ENCODE data around the gene LRRFIP2.
"Not testable (repeated sequence)": the region's sequence is repeated elsewhere in the genome, so short reads cannot be mapped to it uniquely, and the experiment has no call there.

The LRRFIP2 gene

GRCh38 chr3:37053753-37054152, 120.6 kb downstream of the LRRFIP2 start:
- TF ChIP-seq ZFX (IDR thresholded peaks at IDR 0.05; ENCODE audit: borderline replicate concordance): no peak
- TF ChIP-seq, protein P1, sequence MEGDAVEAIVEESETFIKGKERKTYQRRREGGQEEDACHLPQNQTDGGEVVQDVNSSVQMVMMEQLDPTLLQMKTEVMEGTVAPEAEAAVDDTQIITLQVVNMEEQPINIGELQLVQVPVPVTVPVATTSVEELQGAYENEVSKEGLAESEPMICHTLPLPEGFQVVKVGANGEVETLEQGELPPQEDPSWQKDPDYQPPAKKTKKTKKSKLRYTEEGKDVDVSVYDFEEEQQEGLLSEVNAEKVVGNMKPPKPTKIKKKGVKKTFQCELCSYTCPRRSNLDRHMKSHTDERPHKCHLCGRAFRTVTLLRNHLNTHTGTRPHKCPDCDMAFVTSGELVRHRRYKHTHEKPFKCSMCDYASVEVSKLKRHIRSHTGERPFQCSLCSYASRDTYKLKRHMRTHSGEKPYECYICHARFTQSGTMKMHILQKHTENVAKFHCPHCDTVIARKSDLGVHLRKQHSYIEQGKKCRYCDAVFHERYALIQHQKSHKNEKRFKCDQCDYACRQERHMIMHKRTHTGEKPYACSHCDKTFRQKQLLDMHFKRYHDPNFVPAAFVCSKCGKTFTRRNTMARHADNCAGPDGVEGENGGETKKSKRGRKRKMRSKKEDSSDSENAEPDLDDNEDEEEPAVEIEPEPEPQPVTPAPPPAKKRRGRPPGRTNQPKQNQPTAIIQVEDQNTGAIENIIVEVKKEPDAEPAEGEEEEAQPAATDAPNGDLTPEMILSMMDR (IDR thresholded peaks at IDR 0.05): no peak
- H3K27ac ChIP-seq: peak overlapping the region; percentile 12; the same call in 1 of the 2 replicates

DNA sequence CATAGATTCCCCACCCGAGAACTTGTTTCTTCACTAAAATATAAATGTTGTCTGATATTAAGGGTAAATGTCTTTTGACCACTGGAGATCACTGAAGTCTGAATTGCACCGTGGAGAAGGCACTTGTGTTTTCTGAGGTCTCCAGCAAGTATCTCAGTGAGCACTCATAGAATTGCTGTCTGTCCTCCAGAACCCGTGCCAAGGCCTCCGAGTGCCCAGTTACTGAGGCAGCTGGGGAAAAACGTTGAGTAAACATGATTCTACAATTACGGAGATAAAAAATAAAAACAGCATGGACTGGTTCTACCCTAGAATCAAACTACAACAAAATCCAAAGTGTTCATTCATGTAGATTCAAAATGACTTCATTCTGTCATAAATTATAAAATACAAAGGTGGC, 121.0 kb downstream of the LRRFIP2 start:
- peak overlapping the region; percentile 12; the same call in 1 of the 2 replicates for H3K27ac ChIP-seq
- no peak for TF ChIP-seq ZFX (IDR thresholded peaks at IDR 0.05; ENCODE audit: borderline replicate concordance)
- TF ChIP-seq, protein P1 (IDR thresholded peaks at IDR 0.05): no peak

DNA sequence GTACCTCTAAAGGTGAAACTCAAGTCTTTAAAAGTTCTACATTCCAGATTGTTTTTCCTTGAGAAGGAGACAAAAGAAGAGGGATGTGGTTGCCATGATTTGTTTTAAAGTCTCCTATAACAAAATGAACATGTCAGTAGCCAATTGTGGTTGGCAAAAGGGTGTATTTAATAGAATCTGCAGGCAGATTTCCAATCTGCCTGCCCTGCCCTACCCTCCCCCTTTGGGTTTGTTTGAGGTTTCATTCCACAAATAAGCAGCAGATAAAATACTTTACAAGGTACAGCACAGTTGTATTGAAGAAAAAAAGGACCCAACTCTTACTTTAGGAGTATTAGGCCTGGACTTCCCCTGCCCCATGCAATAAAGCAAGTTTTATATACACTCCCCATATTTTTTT, 121.5 kb downstream of the LRRFIP2 start:
- TF ChIP-seq ZFX (IDR thresholded peaks at IDR 0.05; ENCODE audit: borderline replicate concordance): no peak
- TF ChIP-seq, protein P1 (IDR thresholded peaks at IDR 0.05): no peak
- H3K27ac ChIP-seq: no peak overlapping the region

DNA sequence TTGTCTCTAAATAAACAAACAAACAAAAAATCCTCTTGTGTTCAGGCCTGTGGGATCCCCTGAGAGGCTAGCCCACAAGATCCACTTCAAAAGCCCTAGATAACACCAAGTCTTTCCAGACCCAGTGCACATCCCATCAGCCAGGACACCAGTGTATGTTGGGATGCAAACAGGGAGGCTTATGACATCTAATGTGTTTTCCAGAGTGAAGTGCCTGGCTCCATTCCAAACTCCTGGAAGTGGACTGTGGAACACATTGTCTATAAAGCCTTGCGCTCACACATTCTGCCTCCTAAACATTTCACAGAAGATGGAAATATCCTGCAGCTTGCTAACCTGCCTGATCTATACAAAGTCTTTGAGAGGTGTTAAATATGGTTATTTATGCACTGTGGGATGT, 124.1 kb downstream of the LRRFIP2 start:
- no peak for TF ChIP-seq ZFX (IDR thresholded peaks at IDR 0.05; ENCODE audit: borderline replicate concordance)
- TF ChIP-seq, protein P1 (IDR thresholded peaks at IDR 0.05): no peak
- no peak overlapping the region for H3K27ac ChIP-seq

- not testable (repeated sequence) for H3K27ac ChIP-seq
Measured at GRCh38 chr3:37042712-37043111, 131.7 kb downstream of the LRRFIP2 start.

GRCh38 chr3:37041546-37042195, 132.7 kb downstream of the LRRFIP2 start:
- TF ChIP-seq ZFX (IDR thresholded peaks at IDR 0.05; ENCODE audit: borderline replicate concordance): no peak
- TF ChIP-seq, protein P1 (IDR thresholded peaks at IDR 0.05): no peak
- H3K27ac ChIP-seq: no peak overlapping the region

GRCh38 chr3:37040231-37040630, 134.2 kb downstream of the LRRFIP2 start:
- H3K27ac ChIP-seq: no peak overlapping the region
- no peak for TF ChIP-seq ZFX (IDR thresholded peaks at IDR 0.05; ENCODE audit: borderline replicate concordance)
- TF ChIP-seq, protein P1 (IDR thresholded peaks at IDR 0.05): no peak

All from 22Rv1 (cell line).